HG03354 (cell line): ENCODE measurements around the gene LRSAM1.

ENCODE experiments used
- ATAC-seq: cut with Tn5 transposase; IDR thresholded peaks from one replicate; pipeline ENCODE4 v1.9.1; 2021; ENCODE audit warnings: mild to moderate bottlenecking; ENCODE audit not compliant: unreplicated experiment, poor library complexity, severe bottlenecking

The LRSAM1 gene

GRCh38 chr9:127541865-127542264 is 90.6 kb downstream of the LRSAM1 start:
- no peak for ATAC-seq

- ATAC-seq: no peak
Observed at GRCh38 chr9:127543221-127543620, 91.9 kb downstream of the LRSAM1 start.

- no peak for ATAC-seq
Observed at GRCh38 chr9:127543973-127544533, 92.7 kb downstream of the LRSAM1 start.

GRCh38 chr9:127545196-127546124 is 94.2 kb downstream of the LRSAM1 start:
- peak; percentile 80 for ATAC-seq

GRCh38 chr9:127546125-127546832 is 95.0 kb downstream of the LRSAM1 start:
- ATAC-seq: no peak

GRCh38 chr9:127548352-127548881 is 97.1 kb downstream of the LRSAM1 start:
- ATAC-seq: no peak

GRCh38 chr9:127549218-127549617 is 97.9 kb downstream of the LRSAM1 start:
- no peak for ATAC-seq

GRCh38 chr9:127549751-127550150 is 98.4 kb downstream of the LRSAM1 start:
- no peak for ATAC-seq

GRCh38 chr9:127550282-127550681 is 99.0 kb downstream of the LRSAM1 start:
- no peak for ATAC-seq

GRCh38 chr9:127550751-127551150 is 99.4 kb downstream of the LRSAM1 start:
- ATAC-seq: no peak
